Hematopoietic multipotent progenitor cell treated with erythropoietin and hydrocortisone succinate and interleukin-3 and kit ligand, for 6 days (in vitro differentiated cells): ENCODE data around the gene EXOC4.
A peak's percentile ranks its signal among the peaks of the same experiment; 100 is the strongest.
"Not testable (repeated sequence)": the region's sequence is repeated elsewhere in the genome, so short reads cannot be mapped to it uniquely, and the experiment has no call there.

Experiments
- DNase-seq: peaks from one replicate; pipeline ENCODE4 v3.0.0-alpha.2; 2015

Gene EXOC4

DNA sequence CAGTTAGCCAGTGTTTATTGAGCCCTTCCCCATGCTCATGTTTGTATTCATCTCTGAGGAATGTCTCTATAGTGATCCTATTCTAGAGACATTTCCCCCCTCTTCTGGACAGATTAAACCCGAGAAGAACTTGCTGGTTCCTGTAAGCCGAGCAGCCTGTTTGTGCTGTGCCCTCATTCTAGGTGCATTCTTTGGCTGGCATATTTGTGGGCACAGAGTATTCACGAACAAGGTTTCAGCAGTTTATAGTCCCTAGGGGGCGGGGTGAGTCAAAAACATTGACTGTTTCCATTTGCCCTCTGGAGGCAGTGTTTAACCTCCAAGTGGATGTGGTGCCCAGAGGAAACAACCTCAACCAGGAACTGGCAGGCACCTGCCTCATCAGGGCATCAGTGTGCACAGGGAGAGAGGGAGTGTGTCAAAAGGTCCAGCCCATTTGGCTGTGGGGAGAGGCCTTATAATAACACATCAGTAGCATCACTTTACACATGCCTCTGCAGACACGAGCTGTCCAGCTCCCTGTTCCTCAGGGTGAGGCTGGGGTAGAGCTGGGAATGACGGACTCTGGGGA is 600.9 kb downstream of the EXOC4 start:
- peak; percentile 76 for DNase-seq

DNA sequence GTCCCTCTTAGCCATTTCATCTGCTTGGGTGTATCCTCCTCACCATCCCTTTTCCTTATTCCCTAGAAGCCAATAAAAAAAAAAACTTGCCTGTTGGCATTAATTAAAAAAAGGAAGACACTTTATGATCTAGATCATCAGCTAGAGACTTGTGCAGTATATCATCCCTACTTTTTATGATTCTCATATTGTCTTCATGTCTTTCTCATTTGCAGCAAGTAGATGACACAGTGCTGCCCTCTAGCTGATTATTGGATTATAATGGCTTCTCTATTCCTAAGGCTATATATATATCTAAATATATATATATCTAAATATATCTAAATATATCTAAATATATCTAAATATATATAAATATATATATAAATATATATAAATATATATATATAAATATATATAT is 601.9 kb downstream of the EXOC4 start:
- peak; percentile 67 for DNase-seq

DNA sequence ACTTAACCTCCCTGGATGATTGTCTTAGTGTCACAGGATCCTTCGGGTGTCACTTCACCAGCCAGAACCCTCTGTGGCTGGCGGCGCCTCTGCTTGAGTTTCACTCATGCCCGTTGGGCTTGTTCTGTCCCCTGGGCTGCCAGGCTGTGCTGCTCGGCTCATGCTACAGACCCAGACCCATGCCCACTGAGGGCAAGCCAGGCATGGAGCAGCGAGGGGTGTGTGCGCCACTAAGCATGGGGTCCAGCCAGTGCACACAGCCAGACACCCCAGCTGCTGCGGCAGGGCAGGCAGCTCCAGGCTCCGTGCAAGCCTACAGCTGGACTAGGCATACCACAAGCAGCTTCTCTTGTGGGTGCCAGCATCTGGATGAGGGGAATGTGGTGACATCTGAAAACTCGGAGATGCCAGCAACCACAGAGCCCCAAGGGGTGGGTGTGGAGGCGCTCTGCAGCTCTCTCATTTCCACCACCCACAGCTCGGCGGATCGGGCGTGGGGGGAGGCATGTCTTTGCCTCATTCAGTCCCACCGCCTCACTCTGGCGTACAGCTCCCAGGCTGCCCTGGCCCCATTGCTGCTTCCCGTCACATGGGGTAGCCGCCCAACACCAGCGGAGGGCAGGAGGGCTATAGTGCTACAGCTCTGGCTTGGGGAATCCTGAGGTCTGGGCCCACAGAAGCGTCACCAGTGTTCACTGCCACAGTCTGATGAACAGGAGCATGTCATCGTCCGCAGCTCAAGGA is 604.7 kb downstream of the EXOC4 start:
- no peak for DNase-seq

DNA sequence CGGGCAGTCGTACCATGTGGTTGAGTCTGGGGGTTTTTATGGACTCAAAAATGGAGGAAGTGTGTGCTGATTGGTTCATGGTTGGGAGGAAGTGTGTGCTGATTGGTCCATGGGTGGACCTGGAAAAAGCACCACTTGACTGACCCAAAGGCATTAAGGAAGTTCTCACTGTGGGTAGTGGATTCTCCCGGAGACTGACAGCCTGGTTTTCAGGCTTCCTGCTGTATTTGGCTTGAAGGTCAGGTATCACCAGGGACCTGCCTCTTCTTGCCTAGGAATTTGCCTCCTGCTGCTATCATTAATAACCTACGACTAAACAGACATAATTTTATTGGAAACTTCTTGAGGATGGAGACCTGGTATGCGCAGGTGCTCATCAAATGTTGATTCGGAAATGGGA is 605.4 kb downstream of the EXOC4 start:
- no peak for DNase-seq

- no peak for DNase-seq
Observed at GRCh38 chr7:133859231-133859630, 606.4 kb downstream of the EXOC4 start.

DNA sequence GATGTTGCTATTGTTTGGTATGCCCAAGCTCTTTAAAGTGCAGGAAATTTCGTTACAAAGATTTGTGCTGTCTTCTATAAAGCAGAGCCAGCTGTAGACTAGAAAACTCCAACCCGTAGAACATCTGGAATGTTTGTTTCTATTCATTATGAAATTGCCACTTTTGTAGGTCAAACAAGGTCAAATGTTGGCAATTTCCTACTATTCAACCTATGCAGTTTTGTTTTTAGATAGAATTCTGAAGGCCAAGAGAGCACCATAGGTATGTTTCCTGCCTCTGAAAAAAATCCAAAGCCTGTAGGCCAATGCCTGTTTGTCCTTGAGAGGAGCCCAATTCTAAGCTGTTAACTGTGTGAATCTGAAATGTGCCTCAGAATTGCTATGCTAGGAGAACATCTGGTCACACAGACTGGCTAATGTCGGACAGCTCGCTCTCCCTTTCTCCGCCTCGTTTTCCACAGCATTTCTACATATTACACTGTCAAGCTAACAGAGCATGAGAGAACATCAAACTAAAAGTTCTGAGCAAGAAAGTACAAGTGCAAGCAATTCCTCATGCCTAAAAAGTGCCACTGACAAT is 607.1 kb downstream of the EXOC4 start:
- no peak for DNase-seq

DNA sequence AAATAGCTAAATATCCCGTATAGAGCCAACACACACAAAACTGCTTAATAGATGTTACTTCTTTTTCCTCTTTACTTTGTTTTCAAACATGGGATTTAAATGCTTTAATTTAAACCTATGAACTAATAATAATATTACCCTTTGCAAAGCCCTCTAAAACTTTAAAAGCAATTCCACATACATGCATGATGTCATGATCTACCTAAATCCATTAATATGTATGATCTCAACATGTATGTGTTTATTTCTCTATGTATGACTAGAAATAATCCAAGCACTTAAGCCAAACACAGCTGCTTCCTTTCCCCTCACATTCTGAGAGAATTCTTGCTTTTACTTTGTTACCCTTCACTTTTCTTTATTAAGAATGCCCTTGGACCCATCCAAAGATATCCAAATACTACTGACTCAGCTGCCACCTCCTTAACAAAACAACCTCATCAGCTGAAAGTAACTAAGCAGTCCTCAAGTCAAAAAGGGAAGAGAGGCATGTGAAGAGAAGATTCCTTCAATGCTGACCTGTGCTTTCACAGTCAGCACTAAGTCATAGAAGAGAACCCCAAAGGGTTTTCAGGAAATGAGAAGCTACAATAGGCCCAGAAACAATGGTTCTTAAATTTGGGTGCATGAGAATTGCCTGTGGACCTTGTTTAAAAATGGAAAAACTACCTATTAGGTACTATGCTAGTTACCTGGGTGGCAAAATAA is 607.9 kb downstream of the EXOC4 start:
- DNase-seq: no peak

GRCh38 chr7:133861876-133862275 is 609.0 kb downstream of the EXOC4 start:
- no peak for DNase-seq

DNA sequence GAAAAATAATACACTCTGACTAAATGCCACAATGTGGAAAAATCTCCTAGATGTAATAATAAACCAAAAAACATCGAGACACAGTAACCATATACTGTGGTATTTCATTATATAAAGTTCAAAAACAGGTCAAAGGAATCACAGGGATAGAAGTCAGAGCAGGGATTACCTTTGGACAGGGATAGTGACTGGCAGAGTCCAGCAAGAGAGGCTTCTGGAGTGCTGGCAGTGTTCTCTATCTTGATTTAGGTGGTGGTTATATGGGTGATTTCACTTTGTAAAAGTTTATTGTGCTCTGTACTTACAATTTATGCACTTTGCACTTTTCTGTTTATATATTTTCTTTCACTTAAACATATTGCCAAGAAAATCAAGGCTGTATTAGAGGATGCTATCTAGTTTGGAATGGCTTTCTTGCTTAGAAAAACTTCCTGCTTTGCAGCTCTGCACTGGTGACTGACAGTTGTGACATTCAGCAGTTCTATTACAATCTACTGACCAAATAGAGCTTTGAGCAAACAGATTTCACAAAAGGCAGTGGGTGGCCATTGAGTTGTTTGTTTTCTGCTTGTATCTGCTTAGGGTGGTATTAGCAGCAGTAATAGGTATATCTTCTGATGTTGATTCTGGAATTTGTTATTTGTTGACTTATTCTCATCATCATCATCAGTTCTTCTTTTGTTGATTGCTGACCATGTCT is 610.6 kb downstream of the EXOC4 start:
- no peak for DNase-seq

- no peak for DNase-seq
Observed at GRCh38 chr7:133869556-133869955, 616.7 kb downstream of the EXOC4 start.

DNA sequence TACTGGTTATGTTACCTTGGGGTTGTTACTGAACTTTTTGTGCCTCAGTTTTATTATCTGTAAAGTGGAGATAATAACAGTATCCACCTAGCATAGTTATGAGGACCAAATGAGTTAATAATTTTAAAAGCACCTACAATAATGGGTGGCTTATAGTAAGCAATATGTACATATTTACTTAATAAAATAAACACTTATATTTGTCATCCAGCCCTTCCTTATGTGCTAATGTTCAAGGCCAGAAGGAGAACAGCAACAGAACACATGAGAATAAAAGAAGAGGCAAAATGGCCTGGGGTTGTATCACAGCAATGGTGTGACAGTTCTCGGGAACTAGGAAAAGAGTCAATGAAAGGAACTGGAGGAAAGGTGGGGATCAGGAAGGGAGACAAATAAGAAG is 618.9 kb downstream of the EXOC4 start:
- no peak for DNase-seq

GRCh38 chr7:133873187-133873586 is 620.3 kb downstream of the EXOC4 start:
- no peak for DNase-seq

DNA sequence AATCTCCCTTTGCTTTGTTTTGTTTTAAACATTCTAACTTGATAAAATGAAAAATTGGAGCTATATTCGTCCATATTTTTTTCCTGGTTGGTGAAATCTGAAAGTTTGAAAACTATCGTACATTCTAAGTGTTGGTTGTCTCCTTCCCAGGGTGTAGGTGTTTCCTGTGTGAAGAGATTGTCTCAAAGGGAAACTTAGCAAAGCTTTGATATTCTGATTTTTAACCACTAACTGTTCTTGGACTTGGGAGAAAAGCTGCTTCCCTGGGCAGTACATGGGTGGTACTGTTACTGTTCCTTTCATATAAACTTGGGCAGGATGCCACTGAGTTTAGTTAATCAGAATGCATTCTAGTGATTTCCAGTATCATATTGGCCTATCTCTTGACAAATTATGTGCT is 620.8 kb downstream of the EXOC4 start:
- no peak for DNase-seq

DNA sequence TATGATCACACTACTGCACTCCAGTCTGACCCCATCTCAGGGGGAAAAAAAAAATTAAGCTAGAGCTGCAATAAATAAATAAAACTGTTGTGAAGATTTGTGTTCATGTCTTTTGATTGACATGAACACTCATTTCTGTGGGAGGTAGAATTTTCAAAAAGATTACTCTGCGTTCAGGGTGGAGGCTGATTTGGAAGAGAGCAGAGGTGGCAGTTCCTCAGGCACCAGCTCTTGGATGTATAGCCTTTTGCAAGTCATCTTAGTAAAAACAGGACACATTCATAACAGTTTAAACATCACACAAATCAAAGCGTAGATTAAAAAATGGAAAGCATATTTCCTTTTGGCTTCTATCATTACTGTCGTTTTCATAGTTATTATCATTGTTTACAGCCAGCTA is 630.7 kb downstream of the EXOC4 start:
- no peak for DNase-seq

- no peak for DNase-seq
Observed at GRCh38 chr7:133885213-133885612, 632.3 kb downstream of the EXOC4 start.

DNA sequence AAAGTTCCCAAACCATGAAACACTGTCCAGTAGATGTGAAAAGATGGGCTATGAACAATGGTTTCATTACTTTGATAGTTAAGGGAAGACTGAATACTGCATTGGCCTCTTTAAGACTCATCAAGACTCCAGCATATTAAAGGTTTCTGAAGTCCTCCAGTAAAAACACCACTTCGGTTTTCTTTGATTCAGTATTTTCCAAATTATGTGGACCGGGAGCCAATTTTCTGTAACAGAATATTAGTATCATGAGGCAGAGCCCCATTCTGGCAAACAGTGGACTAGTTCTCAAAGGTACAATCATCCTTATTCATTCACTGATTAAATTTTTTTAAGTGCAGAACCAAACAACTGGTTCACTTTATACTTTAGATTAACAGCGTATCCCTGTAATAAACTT is 633.2 kb downstream of the EXOC4 start:
- DNase-seq: no peak

DNA sequence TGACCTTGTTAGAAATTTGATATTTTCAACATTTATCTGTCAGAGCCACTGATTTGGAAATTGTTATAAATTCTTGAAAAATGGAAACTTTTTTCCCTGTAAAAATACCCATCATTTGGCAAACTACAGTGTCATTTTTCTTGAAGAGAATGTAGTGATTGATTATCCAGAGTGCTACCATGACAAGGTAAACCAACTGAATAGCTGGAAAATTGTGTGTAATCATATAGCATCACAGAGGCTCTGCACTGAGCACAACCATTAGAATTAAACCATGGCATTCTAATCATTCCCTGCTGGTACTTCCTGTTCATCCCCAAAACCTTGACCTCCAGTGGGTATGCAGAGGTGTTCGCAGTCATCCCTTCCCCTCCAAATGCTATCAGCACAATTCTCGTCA is 633.9 kb downstream of the EXOC4 start:
- no peak for DNase-seq

DNA sequence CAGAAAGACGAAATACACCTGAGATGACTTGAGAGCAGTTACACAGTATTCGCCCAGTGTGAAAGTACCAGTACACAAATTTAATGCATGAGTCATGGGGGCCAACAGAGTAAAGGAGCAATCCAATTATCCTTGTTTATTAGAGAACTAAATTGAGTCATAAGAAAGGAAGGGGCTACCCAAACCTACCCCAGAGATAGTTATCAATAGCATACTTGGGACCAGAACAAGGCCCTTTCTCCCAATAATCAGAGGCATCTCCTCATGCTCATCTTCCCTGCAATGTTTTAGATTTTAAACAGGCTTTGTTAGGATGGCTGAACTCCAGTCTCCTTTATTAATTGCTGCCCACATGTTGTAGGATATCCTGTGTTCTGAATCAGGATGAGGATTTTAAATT is 634.6 kb downstream of the EXOC4 start:
- DNase-seq: no peak

GRCh38 chr7:133888061-133888930 is 635.4 kb downstream of the EXOC4 start:
- DNase-seq: no peak

GRCh38 chr7:133904776-133905175 is 651.9 kb downstream of the EXOC4 start:
- no peak for DNase-seq

DNA sequence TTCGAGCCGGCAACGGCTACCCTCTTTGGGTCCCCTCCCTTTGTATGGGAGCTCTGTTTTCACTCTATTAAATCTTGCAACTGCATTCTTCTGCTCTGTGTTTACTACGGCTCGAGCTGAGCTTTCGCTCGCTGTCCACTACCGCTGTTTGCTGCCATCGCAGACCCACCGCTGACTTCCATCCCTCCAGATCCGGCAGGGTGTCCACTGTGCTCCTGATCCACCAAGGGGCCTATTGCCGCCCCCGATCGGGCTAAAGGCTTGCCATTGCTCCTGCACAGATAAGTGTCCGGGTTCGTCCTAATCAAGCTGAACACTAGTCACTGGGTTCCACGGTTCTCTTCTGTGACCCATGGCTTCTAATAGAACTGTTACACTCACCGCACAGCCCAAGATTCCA is 653.7 kb downstream of the EXOC4 start:
- not testable (repeated sequence) for DNase-seq

GRCh38 chr7:133910761-133911160 is 657.9 kb downstream of the EXOC4 start:
- DNase-seq: no peak
